Mesenteric fat pad (tissue), 1 donor: ENCODE measurements around the gene ANKRD11. TPM values are rescaled to one million over a fixed set of nuclear protein-coding genes. Genes with fewer than 3 reads are reported as not detected.
"Not testable (repeated sequence)": the region's sequence is repeated elsewhere in the genome, so short reads cannot be mapped to it uniquely, and the experiment has no call there.

ENCODE experiments used
- DNase-seq: peaks from one replicate; pipeline ENCODE4 v3.0.0-alpha.2; 2020; ENCODE audit warnings: low spot score
- total RNA-seq: library from RNA; stranded (reverse); fragmentation: NEBNext Ultra II Directional; extraction: Animal tissue kit (Norgen Biotek cat#: 25700); gene quantifications from one replicate; pipeline ENCODE4 v1.2.1, GENCODE V29; 2021
- donor health status: DM: yes; HTN: yes; CAD: no.

Gene ANKRD11
- total RNA-seq, 1 donor from 2014 or later: 120 TPM

DNA sequence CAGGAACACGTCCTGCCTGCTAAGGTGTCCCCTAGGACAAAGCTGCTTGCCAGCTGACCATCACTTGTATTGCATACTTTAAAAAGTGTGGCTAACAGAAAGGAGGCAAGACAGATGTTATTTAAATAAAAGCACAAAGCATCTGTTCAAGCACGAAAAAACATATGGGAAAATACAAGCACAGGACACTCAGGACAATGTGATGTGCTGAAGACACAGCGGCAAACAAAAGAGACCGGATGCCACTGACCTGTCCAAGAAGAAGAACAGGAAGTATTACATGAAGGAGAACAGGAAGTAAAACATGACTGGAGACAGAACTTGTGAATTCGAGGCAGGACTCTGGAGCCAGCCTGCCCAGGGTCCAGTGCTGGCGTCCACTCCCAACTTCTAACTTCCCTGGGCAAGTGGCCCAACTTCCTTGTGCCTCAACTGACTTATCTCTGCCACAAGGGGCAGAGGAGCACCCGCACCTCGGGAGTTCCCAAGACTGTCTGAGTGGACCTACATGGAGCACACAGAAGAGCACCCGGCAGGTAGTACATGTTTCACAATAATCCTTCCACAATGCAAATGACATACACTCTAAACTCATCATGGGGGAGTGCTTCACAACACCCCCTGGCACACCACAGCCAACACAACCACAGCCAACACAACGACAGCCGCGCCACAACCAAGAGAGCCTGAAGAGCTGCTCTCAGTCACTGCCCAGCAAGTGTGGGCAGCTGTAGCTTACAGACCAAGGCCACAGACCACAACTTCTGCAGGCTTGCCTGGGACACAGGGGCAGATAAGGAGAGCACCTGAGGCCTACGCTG, 36.6 kb downstream of the ANKRD11 start:
- no peak for DNase-seq

DNA sequence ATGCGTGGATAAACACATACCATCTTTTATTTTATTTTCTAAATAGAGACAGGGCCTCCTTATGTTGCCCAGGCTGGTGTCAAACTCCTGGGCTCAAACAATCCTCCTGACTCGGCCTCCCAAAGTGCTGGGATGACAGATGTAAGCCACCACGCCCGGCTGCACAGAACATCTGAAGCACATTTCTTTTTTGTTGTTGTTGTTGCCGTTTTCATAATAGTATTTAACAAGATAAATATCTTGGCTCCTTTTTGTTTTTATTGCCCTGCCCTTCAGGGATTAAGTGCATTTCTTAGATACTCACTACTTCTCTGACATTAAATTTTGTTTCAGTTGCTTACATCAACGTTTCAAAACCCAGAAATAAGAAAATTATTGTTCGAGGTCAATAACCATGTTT, 37.4 kb downstream of the ANKRD11 start:
- no peak for DNase-seq

DNA sequence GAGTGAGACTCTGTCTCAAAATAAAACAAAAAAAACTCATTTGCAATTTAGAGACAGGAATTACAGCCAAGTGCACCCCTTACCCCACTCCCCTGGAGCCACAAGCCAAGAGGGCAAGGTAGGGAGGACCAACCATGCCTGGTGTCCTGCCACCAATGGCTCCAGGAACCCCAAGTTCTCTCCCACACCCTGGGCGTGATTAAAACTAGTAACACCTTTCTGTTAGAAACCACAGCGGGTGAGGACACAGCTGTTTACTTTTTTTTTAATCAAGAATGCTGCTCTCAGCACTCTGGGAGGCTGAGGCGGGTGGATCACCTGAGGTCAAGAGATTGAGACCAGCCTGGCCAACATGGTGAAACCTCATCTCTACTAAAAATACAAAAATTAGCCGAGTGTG, 38.1 kb downstream of the ANKRD11 start:
- no peak for DNase-seq

DNA sequence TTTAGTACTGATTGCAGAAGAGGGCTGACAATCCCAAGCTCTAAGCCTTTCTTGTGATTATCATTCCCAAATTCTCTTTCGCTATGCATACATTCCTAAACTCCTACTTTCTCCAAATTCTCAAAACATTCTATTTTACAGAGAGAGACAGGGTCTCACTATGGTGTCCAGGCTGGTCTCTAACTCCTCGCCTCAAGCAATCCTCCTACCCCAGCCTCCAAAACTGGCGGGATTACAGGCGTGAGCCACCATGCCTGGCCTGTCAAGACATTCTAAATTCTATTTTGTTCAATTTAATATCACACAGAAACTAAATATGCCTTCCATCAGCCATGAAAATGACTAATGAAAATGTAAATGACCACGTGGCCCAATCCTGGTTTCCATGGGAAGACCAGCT, 39.8 kb downstream of the ANKRD11 start:
- DNase-seq: no peak

DNA sequence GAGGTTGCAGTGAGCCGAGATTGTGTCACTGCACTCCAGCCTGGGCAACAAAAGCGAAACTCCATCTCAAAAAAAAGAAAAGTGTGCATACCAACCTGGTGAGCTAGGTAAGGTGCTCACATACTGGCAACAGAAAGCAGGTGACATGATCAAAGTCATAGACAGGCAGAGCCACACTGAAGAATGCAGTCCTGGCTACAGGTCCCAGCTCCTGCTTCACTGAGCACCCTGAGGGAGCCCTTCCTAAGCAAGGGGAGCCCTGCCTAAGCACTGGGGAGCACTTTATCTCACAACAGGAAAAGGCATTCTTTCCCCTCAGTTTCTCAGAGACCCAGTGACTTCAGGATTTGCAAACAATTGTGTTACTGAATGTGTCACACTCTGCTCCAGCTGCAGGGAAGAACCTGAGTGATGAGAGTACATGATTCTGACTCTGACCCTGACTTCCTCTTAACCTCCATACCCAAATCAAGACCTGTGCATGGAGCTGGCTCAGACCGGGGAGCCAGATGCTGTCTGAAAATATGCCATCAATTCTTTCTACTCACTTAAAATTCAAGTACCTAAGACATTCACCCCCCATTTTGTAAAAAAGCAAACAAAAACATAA, 40.5 kb downstream of the ANKRD11 start:
- no peak for DNase-seq

DNA sequence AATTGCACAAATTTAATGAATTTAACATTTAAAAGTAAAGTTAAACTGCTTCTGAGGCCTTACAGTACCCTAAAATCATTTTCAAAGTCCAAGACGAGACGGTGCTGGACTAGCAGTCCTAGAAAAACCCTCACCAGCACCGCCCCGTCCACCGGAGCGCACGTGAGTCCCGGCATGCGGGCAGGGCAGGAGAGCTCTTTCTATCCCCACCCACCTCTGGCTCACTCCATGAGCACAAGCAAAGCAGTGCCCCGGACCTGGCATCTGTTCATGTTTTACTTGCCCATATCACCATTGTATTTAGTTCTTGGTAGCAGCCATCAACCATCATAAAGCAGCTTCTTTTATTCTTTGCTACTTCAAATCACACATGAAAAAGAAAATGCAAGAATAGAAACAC, 41.7 kb downstream of the ANKRD11 start:
- DNase-seq: no peak

DNA sequence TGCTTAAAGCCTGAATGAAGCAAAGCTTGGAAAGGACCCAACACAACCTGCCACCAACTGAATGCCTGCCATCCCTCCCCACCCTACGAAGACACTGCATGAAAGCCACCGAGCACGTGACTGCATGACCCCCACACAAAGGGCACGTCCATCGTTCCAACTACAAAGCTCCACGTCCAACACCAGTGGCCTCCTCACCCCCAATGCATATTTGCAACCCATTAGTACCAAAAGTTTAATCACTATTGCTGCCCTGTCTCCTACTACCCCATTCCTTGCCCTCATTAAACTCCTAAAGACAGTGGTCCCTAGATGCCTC, 43.4 kb downstream of the ANKRD11 start:
- no peak for DNase-seq

DNA sequence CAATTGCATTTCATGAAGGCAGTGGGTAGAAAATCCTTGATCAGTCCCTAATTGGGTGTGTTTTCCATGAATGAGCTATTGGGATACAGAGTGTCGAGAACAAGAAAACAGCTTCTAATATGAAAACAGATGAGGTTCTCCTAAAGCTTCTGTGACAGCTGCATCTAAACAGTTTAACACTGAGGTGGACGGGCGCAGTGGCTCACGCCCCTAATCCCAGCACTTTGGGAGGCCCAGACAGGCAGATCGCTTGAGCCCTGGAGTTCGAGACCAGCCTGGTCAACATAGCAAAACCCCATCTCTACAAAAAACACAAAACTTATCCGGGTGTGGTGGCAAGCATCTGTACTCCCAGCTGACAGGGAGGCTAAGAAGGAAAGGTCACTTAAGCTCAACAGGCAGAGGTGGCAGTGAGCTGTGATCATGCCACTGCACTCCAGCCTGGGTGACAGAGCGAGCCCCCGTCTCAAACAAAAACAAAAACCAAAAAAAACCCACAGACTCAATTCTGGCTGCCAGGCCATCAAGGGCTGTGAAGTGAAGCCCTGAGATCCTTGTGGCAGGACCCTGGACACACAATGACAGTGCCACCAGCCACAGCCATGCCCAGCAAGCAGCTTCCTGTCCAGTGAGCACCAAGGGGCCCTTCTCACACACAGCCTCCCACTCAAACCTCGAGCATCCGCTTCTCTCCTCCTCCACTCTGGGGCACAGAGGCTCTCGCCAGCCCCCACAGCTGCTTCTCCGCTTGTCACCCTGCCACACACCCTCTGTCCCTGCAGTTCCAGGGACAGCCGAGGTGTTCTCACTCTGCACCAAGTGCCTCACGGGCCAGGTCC, 44.0 kb downstream of the ANKRD11 start:
- no peak for DNase-seq

DNA sequence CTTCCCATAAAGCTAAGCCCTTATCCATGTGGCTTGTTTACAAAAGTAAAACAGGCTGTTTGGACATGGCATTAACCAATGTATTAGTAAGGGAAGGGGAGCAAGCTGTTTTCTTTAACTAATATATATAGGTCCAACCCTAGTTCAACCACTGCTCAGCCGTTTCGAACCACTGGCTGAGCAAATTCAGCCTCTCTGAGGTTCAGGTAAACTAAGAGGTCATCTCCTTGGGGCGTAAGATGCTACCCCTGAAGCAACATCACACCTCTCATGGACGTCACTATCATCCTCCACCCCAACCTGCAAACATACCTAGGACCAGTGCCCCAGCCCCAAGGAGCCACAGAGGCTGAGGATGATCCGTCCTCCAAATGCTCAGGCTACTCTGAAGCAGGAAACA, 45.2 kb downstream of the ANKRD11 start:
- DNase-seq: no peak

DNA sequence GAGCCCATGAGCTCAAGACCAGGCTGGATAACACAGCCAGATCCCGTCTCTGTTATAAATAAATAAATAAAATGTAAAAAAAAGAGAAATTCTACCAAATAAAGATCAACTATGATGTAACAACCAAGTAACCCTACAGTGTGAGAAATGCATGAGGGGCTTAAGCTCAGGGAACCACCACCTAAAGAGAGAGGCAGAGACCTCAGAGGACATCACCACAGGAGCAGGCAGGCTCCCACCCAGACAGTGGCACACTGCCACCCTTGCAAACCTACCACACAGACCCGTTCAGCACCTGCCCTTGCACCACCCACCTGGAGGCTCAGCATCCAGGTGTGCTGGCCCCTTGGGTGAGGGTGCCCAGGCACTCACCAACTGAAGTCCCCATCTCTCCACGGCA, 45.6 kb downstream of the ANKRD11 start:
- DNase-seq: no peak

DNA sequence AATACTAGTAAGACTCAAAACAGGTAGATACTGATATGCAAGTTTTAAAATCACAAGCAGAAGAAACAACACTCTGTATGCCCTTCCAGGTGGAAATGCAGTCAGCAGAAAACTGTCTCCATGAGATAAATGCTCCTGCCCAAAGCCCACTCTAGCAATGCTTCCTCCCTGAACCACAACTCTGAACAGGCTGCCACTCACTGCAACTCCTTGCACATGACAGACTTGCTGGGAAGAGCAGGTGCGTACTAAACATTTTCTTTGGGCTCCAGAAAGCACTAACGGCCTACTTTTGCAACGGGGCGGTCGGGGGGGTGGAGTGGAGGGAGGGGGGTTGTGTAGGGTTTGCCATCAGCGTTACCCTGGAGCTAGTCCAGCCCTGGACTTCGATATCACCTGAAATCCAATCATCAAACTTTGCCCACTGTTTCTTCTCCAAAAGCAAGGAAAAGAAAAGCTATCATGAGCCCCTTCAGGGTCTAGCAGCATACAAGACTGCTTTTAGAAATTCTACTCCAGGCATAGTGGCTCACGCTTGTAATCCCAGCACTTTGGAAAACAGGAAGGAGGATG, 46.1 kb downstream of the ANKRD11 start:
- DNase-seq: no peak

DNA sequence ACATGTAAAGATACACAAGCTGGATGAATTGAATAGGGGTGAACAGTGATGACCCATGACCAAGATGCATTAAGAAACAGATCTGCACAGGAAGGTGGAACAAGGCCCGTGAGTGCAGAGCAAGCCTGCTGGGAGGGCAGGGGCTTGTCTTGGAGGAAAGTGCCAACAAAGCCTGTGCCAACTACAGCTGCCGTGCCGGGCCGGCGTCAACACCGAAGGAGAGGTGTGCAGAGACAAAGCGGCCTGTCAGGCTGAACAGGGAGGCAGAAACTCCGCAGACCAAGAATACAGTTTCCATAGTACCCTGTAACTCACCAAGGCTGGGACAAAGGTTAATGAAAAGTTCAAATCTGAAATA, 46.7 kb downstream of the ANKRD11 start:
- DNase-seq: no peak

DNA sequence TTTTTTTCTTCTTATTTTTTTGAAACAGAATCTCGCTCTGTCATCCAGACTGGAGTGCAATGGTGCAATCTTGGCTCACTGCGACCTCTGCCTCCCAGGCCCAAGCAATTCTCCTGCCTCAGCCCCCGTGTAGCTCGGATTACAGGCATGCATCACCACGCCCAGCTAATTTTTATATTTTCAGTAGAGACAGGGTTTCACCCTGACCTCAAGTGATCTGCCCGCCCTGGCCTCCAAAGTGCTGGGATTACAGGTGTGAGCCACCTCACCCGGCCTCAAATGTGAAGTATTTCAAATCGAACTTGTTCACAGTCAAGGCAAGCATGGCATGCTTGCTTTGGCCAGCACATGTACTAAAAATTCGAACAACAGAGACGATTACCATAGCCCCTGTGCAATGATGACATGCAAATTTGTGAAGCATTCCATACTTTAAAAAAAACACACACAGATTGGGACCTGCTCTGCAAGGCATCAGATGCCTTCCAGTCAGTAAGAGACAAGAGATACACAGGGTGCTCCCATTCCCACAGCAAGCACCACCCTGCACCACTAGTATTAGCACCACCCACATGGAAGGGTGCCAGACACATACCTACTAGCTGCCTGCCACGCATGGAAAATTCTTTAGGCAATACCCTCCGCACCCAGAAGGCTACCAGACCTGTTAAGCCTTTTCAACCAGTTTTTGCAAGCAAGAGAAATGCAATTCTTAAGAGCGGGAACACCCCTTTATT, 47.2 kb downstream of the ANKRD11 start:
- DNase-seq: no peak

DNA sequence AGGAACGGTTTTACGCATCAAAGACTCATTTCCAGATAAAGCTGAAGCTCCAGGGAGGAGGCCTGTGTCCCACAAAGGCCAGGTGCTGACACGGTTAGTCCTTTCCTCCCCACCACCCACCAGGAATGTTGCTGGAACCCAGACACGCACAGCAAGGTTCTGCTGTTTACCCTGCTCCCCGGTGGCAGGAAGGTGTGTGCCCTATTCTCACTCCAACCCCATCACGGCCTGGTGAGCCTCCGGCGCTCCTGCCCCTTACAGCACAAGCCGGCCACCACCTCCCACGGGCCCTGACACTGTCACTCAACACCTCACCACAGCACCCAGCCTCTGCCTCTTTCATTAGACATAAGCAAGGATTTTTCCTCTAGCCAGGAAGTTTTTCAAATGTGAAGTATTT, 47.8 kb downstream of the ANKRD11 start:
- DNase-seq: no peak

DNA sequence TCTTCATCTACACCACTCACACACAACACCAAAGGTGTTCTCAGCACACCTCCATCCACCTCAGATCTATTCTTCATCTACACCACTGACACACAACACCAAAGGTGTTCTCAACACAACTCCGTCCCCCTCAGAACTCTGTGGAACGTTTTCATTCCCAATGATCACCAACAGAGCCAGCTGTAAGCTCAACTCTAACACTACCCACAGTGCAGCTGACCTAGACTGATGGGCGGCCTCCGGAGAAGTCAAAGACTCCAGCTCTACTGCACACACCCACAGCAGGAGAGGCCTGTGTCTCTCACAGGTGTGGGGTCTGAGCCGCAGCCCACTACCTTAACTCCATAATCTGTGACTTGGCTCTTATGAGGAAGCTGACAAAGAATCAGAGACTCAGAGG, 50.7 kb downstream of the ANKRD11 start:
- DNase-seq: no peak

DNA sequence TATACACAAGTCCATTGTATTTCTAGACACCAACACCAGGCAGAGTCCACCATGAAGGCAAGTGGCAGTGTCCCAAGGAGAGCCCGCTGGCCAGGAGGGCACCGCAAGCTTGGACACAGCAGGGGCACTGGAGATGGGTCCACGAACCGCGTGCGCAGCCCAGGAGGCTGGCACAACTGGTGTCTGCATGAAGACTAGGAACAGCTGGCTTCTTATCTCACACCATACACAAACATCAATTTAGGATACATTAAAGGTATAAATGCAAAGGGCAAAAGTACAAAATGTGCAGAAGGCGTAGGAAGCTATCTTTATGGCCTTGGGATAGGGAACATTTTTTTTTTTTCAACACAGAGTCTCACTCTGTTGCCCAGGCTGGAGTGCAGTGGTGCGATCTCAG, 52.4 kb downstream of the ANKRD11 start:
- no peak for DNase-seq

DNA sequence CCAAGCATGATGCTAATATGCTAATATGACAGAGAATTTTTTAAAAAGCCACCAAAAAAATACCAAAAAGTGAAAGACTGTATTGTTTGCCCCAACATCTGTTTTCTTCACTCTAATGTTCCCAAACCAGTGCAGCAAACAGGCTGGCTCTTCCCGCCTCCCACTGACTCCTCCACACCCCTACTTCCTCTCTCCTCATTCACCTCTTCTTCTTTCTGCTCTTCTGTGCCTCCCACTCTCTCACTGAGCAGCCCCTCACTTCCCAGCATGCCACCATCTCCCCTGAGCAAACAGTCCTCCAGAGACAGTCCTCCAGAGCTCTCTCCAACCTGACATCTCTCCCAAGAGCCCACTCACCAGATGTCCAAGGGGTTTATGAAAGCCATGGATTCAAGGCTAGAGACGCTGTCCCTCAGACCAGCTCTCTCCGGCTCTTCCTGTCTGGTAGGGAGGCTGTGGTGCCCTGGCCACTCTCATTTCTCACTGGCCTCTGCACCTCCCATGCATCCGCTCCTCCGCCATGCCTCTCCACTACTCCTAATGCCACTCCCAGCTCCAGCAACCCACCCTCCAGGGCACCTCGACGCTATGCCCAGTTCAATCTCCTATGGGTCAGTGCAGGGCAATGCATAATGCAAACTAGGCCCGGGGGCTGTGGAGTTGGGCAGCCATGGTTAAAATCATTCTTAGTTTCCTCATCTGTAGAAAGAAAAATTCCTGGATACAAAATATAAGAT, 52.9 kb downstream of the ANKRD11 start:
- no peak for DNase-seq

DNA sequence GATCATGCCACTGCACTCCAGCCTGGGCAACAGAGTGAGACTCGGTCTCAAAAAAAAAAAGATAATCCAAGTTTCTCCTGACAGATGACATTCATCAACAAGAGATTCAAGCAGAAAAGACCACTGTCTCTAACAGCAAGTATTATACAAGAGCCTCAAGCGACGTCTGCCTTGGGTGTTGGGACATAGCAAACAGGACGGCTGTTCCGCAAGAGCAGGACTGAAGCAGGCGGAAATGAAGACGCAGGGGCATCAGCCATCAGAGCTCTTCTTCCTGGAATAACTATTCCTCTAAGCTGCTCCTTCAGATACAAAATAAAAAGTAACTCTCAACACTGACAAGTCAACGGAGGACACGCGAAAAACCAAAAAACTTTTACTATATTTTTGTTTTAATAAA, 54.0 kb downstream of the ANKRD11 start:
- no peak for DNase-seq

DNA sequence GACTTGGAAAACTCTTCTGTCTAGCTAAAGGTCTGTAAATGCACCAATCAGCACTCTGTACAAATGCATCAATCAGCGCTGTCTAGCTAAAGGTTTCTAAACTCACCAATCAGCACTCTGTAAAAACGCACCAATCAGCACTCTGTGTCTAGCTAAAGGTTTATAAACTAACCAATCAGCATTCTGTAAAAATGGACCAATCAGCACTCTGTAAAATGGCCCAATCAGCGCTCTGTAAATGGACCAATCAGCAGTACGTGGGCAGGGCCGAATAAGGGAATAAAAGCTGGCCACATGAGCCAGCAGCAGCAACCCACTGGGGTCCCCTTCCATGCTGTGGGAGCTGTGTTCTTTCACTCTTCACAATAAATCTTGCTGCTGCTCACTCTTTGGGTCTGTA, 55.3 kb downstream of the ANKRD11 start:
- DNase-seq: not testable (repeated sequence)

DNA sequence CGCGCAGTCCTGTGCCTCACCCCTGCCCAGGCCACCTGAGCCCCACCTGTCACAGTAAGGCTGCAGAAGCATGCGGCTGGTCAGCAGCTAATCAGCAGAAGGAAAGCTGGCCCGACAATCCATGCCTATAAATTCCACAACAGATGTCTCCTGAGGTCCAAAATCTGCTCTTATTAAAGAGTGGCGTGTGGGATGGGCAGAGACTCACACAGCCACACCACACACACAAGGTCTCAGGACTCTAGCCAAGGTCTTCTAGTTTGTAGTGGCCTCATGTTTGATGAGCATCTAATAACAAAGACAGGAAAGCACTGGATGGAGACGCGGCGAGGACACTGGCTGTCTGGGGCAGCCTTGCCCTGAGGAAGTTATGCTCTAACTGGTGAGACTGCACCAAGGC, 55.9 kb downstream of the ANKRD11 start:
- no peak for DNase-seq
